Activated B cell treated with CpG ODN at 0.5 μM for 24 hours (primary cell): Measurements from ENCODE around the gene CNTNAP2. TPM values are rescaled to one million over a fixed set of nuclear protein-coding genes. Genes with fewer than 3 reads are reported as not detected.

Source experiments
- ATAC-seq: fragments of 200-7000 bp; cut with Tn5 transposase; one replicate; pipeline ENCODE4 v1.10.0; 2021; ENCODE audit warnings: low read depth, mild to moderate bottlenecking, moderate library complexity
- CTCF ChIA-PET: fragments of 350-600 bp; sonication (Branson Sonifier 250); formaldehyde crosslinking; loops from one replicate; lab custom pipeline; 2021; ENCODE audit warnings: antibody characterized with exemption; lab: Charles Lee
- POLR2A ChIA-PET: fragments of 350-600 bp; sonication (Branson Sonifier 250); formaldehyde crosslinking; loops from one replicate; lab custom pipeline; 2021; ENCODE audit warnings: antibody characterized with exemption; lab: Charles Lee
- DNase-seq: peaks from one replicate; pipeline ENCODE4 v3.0.0; 2022
- H3K27ac Mint-ChIP-seq: one replicate; pipeline ENCODE4 v1.8.0; 2020; ENCODE audit warnings: mixed read lengths
- H3K27me3 Mint-ChIP-seq: one replicate; pipeline ENCODE4 v1.8.0; 2021; ENCODE audit warnings: mixed read lengths
- H3K36me3 Mint-ChIP-seq: one replicate; pipeline ENCODE4 v1.8.0; 2021; ENCODE audit warnings: low read depth, mixed read lengths
- H3K4me1 Mint-ChIP-seq: one replicate; pipeline ENCODE4 v1.8.0; 2021; ENCODE audit warnings: mixed read lengths
- H3K4me3 Mint-ChIP-seq: one replicate; pipeline ENCODE4 v1.8.0; 2020; ENCODE audit warnings: mild to moderate bottlenecking, mixed read lengths
- H3K9me3 Mint-ChIP-seq: one replicate; pipeline ENCODE4 v1.8.0; 2020; ENCODE audit warnings: mixed read lengths
- intact Hi-C: fragments of 100-400 bp; cut with micrococcal nuclease; formaldehyde crosslinking; loops from one replicate; pipeline ENCODE4 v1.15.1; 2024
- total RNA-seq: library from RNA; stranded (reverse); gene quantifications from 2 replicates; pipeline ENCODE4 v1.2.3, GENCODE V29; 2022
- TF ChIP-seq, protein P1 (sequence below): fragments of 200-600 bp; IDR thresholded peaks from one replicate; pipeline ENCODE4 v1.8.0; 2022; ENCODE audit warnings: antibody characterized with exemption, mild to moderate bottlenecking

The CNTNAP2 gene
- total RNA-seq, 1 donor from 2014 or later = 0.84 TPM

DNA sequence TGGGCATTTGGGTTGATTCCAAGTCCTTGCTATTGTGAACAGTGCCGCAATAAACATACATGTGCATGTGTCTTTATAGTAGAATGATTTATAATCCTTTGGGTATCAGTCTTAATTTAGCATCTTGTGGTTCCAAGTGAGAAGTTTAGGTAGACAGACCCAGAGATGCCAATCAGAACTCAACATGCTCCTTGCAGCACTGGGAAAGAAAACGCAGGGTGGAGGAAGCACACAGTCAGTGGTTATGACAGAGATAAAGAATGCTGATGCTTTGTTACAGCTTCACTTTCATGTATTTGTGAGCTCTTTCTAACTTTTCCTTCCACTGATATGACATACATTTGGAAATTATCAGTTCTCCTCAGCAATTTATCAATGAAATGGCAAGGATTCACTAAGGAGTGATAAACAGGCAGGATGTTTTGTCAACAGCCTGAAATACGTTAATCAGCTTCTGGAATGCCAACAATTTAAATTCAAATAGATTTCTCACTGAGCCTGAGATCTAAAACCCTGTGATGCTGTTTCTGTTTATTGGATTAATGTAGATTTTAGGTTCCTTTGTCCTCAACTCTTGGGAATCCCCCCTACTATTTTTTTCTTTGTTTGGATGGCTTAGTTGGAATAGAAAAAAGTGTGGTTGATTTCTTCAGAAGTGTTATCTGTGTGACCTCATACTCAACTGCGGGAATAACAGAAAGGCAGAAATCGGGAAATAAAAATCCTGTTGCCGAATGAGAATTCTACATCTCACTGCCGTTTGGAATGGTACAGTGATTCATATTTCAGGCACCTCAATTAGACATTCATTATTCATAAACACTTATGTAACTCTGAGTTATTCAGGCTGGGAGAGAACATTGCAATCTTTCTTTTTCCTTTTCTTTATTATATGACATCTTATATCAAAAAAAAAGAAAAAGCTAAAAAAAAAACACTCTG, 675.0 kb downstream of the CNTNAP2 start:
- intact Hi-C loops = no loop called here
- POLR2A ChIA-PET = no interaction called here
- Mint-ChIP-seq H3K36me3 (no peaks in the 10 kb centered on the region), H3K4me1 (no peaks in the 10 kb centered on the region), H3K4me3 (no peak overlapping the region), H3K9me3 (peaks cover 11% of the 10 kb centered on the region), H3K27me3 (no peaks in the 10 kb centered on the region), H3K27ac (no peak overlapping the region)
- TF ChIP-seq, protein P1, sequence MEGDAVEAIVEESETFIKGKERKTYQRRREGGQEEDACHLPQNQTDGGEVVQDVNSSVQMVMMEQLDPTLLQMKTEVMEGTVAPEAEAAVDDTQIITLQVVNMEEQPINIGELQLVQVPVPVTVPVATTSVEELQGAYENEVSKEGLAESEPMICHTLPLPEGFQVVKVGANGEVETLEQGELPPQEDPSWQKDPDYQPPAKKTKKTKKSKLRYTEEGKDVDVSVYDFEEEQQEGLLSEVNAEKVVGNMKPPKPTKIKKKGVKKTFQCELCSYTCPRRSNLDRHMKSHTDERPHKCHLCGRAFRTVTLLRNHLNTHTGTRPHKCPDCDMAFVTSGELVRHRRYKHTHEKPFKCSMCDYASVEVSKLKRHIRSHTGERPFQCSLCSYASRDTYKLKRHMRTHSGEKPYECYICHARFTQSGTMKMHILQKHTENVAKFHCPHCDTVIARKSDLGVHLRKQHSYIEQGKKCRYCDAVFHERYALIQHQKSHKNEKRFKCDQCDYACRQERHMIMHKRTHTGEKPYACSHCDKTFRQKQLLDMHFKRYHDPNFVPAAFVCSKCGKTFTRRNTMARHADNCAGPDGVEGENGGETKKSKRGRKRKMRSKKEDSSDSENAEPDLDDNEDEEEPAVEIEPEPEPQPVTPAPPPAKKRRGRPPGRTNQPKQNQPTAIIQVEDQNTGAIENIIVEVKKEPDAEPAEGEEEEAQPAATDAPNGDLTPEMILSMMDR = no peak
- no peak for DNase-seq
- ATAC-seq = no peak
- CTCF ChIA-PET = no interaction called here

DNA sequence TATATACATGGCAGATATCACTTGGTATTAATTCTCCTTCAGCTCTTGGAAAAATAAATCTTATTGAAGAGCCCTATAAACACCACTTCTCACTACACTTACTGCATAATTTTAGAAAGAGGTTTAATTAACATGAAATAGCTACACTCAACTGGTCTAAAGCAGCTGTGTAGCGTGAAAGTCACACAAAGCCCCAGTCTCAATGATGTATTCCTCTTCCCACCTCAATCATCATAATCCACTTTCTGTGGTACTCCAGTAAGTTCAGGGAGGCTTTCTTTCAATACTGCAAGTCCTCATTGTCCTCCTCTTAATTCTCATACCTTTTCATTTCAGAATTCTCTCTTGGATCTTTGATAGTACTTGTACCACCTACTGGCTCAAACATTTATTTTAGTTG, 688.0 kb downstream of the CNTNAP2 start:
- Mint-ChIP-seq H3K36me3 (no peaks in the 10 kb centered on the region), H3K27me3 (no peaks in the 10 kb centered on the region), H3K4me3 (no peak overlapping the region), H3K4me1 (no peaks in the 10 kb centered on the region), H3K27ac (no peak overlapping the region), H3K9me3 (peaks cover 8% of the 10 kb centered on the region)
- DNase-seq (no peak), ATAC-seq (no peak)
- TF ChIP-seq, protein P1 = no peak
- CTCF ChIA-PET = no interaction called here
- POLR2A ChIA-PET = no interaction called here
- intact Hi-C loops = no loop called here

DNA sequence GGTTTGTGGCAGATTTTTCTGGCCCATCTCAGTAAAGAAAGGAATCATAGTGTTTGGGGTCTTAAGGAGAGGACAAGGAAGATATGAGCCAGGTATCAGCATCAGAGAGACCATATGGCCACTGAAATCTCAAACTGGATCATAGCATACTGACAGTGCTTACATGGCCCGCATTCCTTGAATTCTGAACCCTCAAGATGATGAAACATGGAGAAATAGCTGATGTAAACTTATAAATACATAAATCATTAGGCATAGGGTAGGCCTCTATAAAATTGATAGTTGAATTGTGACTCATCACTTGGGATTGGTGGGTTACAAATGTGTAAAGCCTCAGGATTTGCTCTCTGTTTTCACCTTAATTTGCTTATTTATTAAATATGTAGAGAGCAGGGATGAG, 688.5 kb downstream of the CNTNAP2 start:
- POLR2A ChIA-PET = no interaction called here
- H3K36me3 Mint-ChIP-seq = no peaks in the 10 kb centered on the region
- no peak overlapping the region for H3K4me3 Mint-ChIP-seq

DNA sequence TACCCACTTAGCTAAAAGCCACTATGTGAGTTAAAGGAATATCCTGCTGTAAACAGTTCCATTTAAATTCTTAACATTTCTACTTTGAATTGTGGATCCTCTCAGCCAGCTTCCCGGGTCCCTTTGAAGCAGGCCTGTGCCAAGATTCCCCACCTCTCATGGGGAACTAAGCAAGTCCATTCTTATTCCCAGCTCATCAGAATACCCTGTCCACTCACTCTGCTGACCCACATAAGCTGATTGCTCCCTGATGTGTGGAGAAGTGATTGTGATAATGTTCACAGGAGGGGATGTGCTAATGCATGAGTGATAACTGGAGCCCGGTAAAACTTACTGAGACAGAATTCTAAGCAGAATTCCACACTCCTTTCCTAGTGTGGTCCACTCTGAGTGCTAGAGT, 709.7 kb downstream of the CNTNAP2 start:
- intact Hi-C loops = no loop called here
- DNase-seq (no peak), ATAC-seq (no peak)
- POLR2A ChIA-PET = no interaction called here
- H3K36me3 Mint-ChIP-seq = no peaks in the 10 kb centered on the region
- H3K4me1 Mint-ChIP-seq = no peaks in the 10 kb centered on the region
- H3K4me3 Mint-ChIP-seq = no peak overlapping the region
- H3K9me3 Mint-ChIP-seq = no peaks in the 10 kb centered on the region
- no peak overlapping the region for H3K27ac Mint-ChIP-seq
- CTCF ChIA-PET = no interaction called here
- H3K27me3 Mint-ChIP-seq = no peaks in the 10 kb centered on the region
- TF ChIP-seq, protein P1 = no peak

More for the DNA sequence above, 688.5 kb downstream of the CNTNAP2 start:
- intact Hi-C loops = no loop called here
- H3K27me3 Mint-ChIP-seq = no peaks in the 10 kb centered on the region
- TF ChIP-seq, protein P1 = no peak
- no peak for ATAC-seq
- CTCF ChIA-PET = no interaction called here
- DNase-seq = no peak
- H3K9me3 Mint-ChIP-seq = peaks cover 8% of the 10 kb centered on the region
- no peaks in the 10 kb centered on the region for H3K4me1 Mint-ChIP-seq
- no peak overlapping the region for H3K27ac Mint-ChIP-seq

GRCh38 chr7:146830686-146831085, 714.1 kb downstream of the CNTNAP2 start:
- TF ChIP-seq, protein P1 = no peak

More at GRCh38 chr7:146830686-146831085, 714.1 kb downstream of the CNTNAP2 start:
- no peak overlapping the region for H3K4me3 Mint-ChIP-seq
- no peaks in the 10 kb centered on the region for H3K4me1 Mint-ChIP-seq
- no peak for ATAC-seq
- no peaks in the 10 kb centered on the region for H3K36me3 Mint-ChIP-seq
- CTCF ChIA-PET = no interaction called here
- H3K27me3 Mint-ChIP-seq = no peaks in the 10 kb centered on the region
- no peak for DNase-seq
- intact Hi-C loops = no loop called here
- no peak overlapping the region for H3K27ac Mint-ChIP-seq
- peaks cover 7% of the 10 kb centered on the region for H3K9me3 Mint-ChIP-seq
- POLR2A ChIA-PET = no interaction called here
